Panc1 (cell line): ENCODE measurements around the gene ATP11B. TPM values are rescaled to one million over a fixed set of nuclear protein-coding genes. Genes with fewer than 3 reads are reported as not detected.

Experiments used
- ATAC-seq: fragments of 200-7000 bp; cut with Tn5 transposase; 2 replicates; pipeline ENCODE4 v1.9.1; 2020; ENCODE audit warnings: mild to moderate bottlenecking, moderate library complexity
- BruUV-seq: library from RNA; stranded (reverse); fragments of 400-500 nt; replicated peaks from 2 replicates; lab custom pipeline; 2021; lab: Mats Ljungman, UMichigan
- CTCF ChIA-PET: fragments of 300-600 bp; sonication (Branson Sonifier 250); formaldehyde crosslinking; loops from one replicate; lab custom pipeline; 2022; ENCODE audit warnings: antibody characterized with exemption; lab: Charles Lee
- POLR2A ChIA-PET: fragments of 300-600 bp; sonication (Branson Sonifier 250); formaldehyde crosslinking; loops from one replicate; lab custom pipeline; 2022; ENCODE audit warnings: antibody characterized with exemption; lab: Charles Lee
- DNase-seq: peaks from one replicate; pipeline ENCODE4 v3.0.0-alpha.2; 2010; ENCODE audit warnings: low read depth, low spot score
- H3K27ac ChIP-seq: 2 replicates; pipeline ENCODE4 v1.5.1; 2011; ENCODE audit warnings: mild to moderate bottlenecking, low read length, inconsistent platforms
- H3K27me3 ChIP-seq: fragments of 200-500 bp; sonication (Bioruptor generic); 2 replicates; pipeline ENCODE4 v1.6.0; 2014; ENCODE audit warnings: low read length, inconsistent platforms; ENCODE audit not compliant: control insufficient read depth, insufficient read depth
- H3K36me3 ChIP-seq: fragments of 200-500 bp; sonication (Bioruptor generic); 2 replicates; pipeline ENCODE4 v1.5.1; 2014; ENCODE audit warnings: inconsistent platforms, mild to moderate bottlenecking, low read length, moderate library complexity; ENCODE audit not compliant: control insufficient read depth, insufficient read depth
- H3K4me1 ChIP-seq: 2 replicates; pipeline ENCODE4 v1.5.1; 2011; ENCODE audit warnings: inconsistent platforms, mild to moderate bottlenecking, low read length, moderate library complexity; ENCODE audit not compliant: control insufficient read depth, insufficient read depth
- H3K4me3 ChIP-seq, 2 experiments: 2 replicates each; pipeline ENCODE4 v1.5.1; 2011 to 2012; ENCODE audit warnings: low read depth in 2 of 2, low read length in 2 of 2, mild to moderate bottlenecking in 2 of 2, inconsistent platforms in 1 of 2, moderate library complexity in 1 of 2
- H3K9me3 ChIP-seq: fragments of 200-500 bp; sonication (Bioruptor generic); 2 replicates; pipeline ENCODE4 v1.5.1; 2014; ENCODE audit warnings: low read depth, mild to moderate bottlenecking, inconsistent platforms, low read length, moderate library complexity; ENCODE audit not compliant: control insufficient read depth, insufficient read depth
- POLR2AphosphoS5 ChIP-seq: IDR thresholded peaks from 2 replicates; pipeline ENCODE4 v1.6.1; 2012; ENCODE audit warnings: mild to moderate bottlenecking, low read depth, low read length, moderate library complexity
- REST ChIP-seq, 2 experiments: IDR thresholded peaks; 2 replicates each; pipeline ENCODE4 v1.6.1; 2011 to 2012; ENCODE audit warnings: low read depth in 2 of 2, control low read depth in 1 of 2, low read length in 1 of 2, mild to moderate bottlenecking in 1 of 2, moderate library complexity in 1 of 2; ENCODE audit not compliant: insufficient read depth in 1 of 2
- SIN3A ChIP-seq: IDR thresholded peaks from 2 replicates; pipeline ENCODE4 v1.6.1; 2012; ENCODE audit warnings: low read depth, mild to moderate bottlenecking, low read length, moderate library complexity, borderline replicate concordance; ENCODE audit not compliant: insufficient read depth
- TCF7L2 ChIP-seq: IDR thresholded peaks from 2 replicates; pipeline ENCODE4 v1.6.1; 2011; ENCODE audit warnings: mild to moderate bottlenecking, low read depth, low read length, inconsistent platforms
- in situ Hi-C: cut with HindIII; loops from 2 replicates; pipeline ENCODE4 v1.10.0; 2016; ENCODE audit warnings: low sequenced_read_pairs, low pct_unique_long_range_greater_than_20kb
- intact Hi-C: fragments of 100-400 bp; cut with micrococcal nuclease; formaldehyde crosslinking; loops from one replicate; pipeline ENCODE4 v1.10.0; 2022; ENCODE audit not compliant: unreplicated experiment
- total RNA-seq: library from RNA; stranded (reverse); gene quantifications from one replicate; pipeline ENCODE4 v1.2.1, GENCODE V29; 2021; ENCODE audit not compliant: unreplicated experiment
- TF ChIP-seq, protein P1 (sequence below): fragments of 450-650 bp; IDR thresholded peaks from 2 replicates; pipeline ENCODE4 v1.5.1; 2017; ENCODE audit warnings: mild to moderate bottlenecking

Gene ATP11B
- total RNA-seq, 1 experiment from 2014 or later, result 108 TPM

DNA sequence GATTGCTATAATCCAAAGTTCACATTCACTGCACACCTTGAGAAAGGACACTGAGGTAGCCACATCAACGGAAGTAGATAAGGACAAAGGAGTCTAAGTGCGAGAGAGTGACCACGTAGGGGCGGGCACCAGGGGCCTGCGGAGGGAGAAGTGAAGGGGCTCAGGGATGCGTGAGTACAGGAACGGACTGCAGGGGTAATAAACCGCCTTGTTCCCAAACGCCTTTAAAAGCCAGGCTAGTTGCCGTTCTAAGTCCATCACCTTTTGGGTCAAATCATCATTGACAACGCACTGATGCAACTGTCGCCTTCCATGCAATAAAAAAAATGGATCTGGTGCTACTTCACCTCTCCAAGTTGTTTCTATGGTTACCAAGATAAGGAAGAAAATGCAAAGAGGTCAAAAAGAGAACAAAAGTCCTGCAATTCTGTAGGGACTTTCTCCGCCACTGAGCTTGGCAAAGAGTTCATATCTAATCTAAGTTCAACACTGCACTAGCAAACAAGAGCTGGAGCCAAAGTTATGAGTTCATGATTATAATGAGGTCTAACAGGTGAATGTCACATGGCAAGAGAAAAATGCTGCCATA is 32.6 kb upstream of the ATP11B start:
- 0 out of 2 replicates have a peak, but pooled peaks cover 2% of the 10 kb centered on the region for H3K27me3 ChIP-seq
- CTCF ChIA-PET, result interaction anchor here (0.8 kb wide), 1 partner anchor 50 kb away, joined by 4 read pairs; no protein-coding TSS in a partner anchor
- intact Hi-C loops, result no loop called here
- no peak overlapping the region for H3K4me3 ChIP-seq
- no peak for TF ChIP-seq TCF7L2
- TF ChIP-seq, protein P1, sequence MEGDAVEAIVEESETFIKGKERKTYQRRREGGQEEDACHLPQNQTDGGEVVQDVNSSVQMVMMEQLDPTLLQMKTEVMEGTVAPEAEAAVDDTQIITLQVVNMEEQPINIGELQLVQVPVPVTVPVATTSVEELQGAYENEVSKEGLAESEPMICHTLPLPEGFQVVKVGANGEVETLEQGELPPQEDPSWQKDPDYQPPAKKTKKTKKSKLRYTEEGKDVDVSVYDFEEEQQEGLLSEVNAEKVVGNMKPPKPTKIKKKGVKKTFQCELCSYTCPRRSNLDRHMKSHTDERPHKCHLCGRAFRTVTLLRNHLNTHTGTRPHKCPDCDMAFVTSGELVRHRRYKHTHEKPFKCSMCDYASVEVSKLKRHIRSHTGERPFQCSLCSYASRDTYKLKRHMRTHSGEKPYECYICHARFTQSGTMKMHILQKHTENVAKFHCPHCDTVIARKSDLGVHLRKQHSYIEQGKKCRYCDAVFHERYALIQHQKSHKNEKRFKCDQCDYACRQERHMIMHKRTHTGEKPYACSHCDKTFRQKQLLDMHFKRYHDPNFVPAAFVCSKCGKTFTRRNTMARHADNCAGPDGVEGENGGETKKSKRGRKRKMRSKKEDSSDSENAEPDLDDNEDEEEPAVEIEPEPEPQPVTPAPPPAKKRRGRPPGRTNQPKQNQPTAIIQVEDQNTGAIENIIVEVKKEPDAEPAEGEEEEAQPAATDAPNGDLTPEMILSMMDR, result no peak
- TF ChIP-seq REST (IDR thresholded peaks at IDR 0.05; ENCODE audit: insufficient read depth in 1 of 2, low read depth in 2 of 2, low read length in 1 of 2), result no peak
- TF ChIP-seq SIN3A, result no peak
- TF ChIP-seq POLR2AphosphoS5, result no peak
- H3K27ac ChIP-seq, result no peak overlapping the region
- POLR2A ChIA-PET, result no interaction called here
- DNase-seq (no peak), ATAC-seq (no peak)
- in situ Hi-C loops, result no loop called here
- H3K36me3 ChIP-seq, result no peaks in the 10 kb centered on the region
- H3K4me1 ChIP-seq, result no peaks in the 10 kb centered on the region
- no TSS peak for BruUV-seq
- no peaks in the 10 kb centered on the region for H3K9me3 ChIP-seq

GRCh38 chr3:182763896-182764295 is 29.4 kb upstream of the ATP11B start:
- BruUV-seq, result no TSS peak
- Histone ChIP-seq H3K9me3 (no peaks in the 10 kb centered on the region), H3K36me3 (no peaks in the 10 kb centered on the region), H3K4me3 (no peak overlapping the region), H3K4me1 (no peaks in the 10 kb centered on the region), H3K27ac (no peak overlapping the region), H3K27me3 (peaks cover 4% of the 10 kb centered on the region; the same call in 1 of the 2 replicates)
- in situ Hi-C loops (no loop called here), intact Hi-C loops (no loop called here)
- ChIA-PET CTCF (interaction anchor here (0.6 kb wide), 1 partner anchor 356 kb away, joined by 3 read pairs; no protein-coding TSS in a partner anchor), POLR2A (interaction anchor here (0.7 kb wide), 1 partner anchor 1482 kb away, joined by 6 read pairs; no protein-coding TSS in a partner anchor)
- ATAC-seq, result no peak
- DNase-seq, result no peak
- no peak for TF ChIP-seq REST (IDR thresholded peaks at IDR 0.05; ENCODE audit: insufficient read depth in 1 of 2, low read depth in 2 of 2, low read length in 1 of 2)
- TF ChIP-seq, protein P1, result no peak
- TF ChIP-seq SIN3A, result no peak
- TF ChIP-seq TCF7L2, result no peak
- no peak for TF ChIP-seq POLR2AphosphoS5
